Measurements from ENCODE around the gene MAPK9. TPM values are rescaled to one million over a fixed set of nuclear protein-coding genes. Genes with fewer than 3 reads are reported as not detected.

The MAPK9 gene
- total and polyA plus RNA-seq, 9 of the 15 experiments (the other 6 are each of a cell fraction or from before 2014, with no cell fraction given), result 4.8 to 58.0 (median 29.9) TPM

DNA sequence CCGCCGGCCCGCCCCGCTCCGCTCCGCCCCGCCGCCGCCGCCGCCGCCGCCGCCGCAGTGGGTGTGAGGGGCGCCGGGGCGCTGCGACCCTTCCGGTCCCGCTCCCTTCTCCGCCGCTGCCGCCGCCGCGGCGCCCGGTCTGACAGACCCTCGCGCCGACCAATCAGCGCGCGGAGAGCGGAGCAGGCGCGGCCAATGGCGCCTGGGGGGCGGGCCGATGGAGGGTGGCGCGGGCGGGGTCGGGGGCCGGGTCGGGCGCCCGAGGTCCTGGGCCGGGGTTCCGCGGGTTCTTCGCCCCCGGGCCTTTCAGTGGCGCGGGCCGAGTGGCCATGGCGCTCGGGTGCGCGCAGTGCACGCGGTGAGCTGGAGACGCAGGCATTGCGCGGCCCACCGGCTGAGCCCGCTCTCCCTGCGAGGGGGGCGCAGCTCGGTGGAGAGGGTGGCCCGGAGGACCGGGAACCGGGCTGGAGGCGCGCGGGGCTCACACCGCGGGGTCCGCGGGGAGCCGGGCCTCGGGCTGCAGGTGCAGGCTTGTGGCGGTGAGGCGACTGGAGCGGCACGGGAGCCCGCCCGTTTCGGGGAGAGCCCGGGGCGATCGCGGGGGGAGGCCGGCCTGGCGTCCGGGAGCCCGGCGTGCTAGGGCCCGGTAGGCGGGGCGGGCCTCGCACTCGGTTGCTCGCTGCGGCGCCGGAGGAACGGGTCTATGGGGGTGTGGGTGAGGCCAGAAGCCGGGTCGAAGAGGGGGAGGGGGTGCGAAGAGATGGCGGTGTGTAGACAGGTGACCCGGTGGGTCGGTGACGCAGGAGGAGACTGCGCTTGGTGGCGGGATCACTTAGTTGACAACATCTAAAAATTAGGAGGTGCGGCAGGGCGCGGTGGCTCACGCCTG, at the start of gene MAPK9 (continued):
- TF ChIP-seq, protein P1, sequence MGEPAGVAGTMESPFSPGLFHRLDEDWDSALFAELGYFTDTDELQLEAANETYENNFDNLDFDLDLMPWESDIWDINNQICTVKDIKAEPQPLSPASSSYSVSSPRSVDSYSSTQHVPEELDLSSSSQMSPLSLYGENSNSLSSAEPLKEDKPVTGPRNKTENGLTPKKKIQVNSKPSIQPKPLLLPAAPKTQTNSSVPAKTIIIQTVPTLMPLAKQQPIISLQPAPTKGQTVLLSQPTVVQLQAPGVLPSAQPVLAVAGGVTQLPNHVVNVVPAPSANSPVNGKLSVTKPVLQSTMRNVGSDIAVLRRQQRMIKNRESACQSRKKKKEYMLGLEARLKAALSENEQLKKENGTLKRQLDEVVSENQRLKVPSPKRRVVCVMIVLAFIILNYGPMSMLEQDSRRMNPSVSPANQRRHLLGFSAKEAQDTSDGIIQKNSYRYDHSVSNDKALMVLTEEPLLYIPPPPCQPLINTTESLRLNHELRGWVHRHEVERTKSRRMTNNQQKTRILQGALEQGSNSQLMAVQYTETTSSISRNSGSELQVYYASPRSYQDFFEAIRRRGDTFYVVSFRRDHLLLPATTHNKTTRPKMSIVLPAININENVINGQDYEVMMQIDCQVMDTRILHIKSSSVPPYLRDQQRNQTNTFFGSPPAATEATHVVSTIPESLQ (CRISPR knock-in tag; IDR thresholded peaks at IDR 0.05), result no peak
- peak; percentile 57 for TF ChIP-seq CXXC5 (CRISPR knock-in tag; IDR thresholded peaks at IDR 0.05)
- no peak for TF ChIP-seq RFX5 (IDR thresholded peaks at IDR 0.05; ENCODE audit: low read depth, low read length)
- peak; percentile 17; the same call in 1 of the 2 replicates for TF ChIP-seq KLF1 (tag; IDR thresholded peaks at IDR 0.05)
- TF ChIP-seq CREB1 (IDR thresholded peaks at IDR 0.05), result no peak
- peak; percentile 40; the same call in 1 of the 2 replicates for TF ChIP-seq CREB1 (CRISPR knock-in tag; IDR thresholded peaks at IDR 0.05)
- TF ChIP-seq ZNF77 (CRISPR knock-in tag; IDR thresholded peaks at IDR 0.05), result no peak
- peak; percentile 78; the same call in 1 of the 2 replicates for TF ChIP-seq L3MBTL2 (IDR thresholded peaks at IDR 0.05)
- TF ChIP-seq KAT7 (CRISPR knock-in tag; IDR thresholded peaks at IDR 0.05; ENCODE audit: borderline replicate concordance), result 0 out of 2 replicates have a peak, but pooled peaks have one; percentile 27
- no peak for TF ChIP-seq ZNF586 (CRISPR knock-in tag; conservative IDR thresholded peaks at IDR 0.05)
- TF ChIP-seq TOE1 (IDR thresholded peaks at IDR 0.05; ENCODE audit: borderline replicate concordance), result no peak
- TF ChIP-seq TOE1 (CRISPR knock-in tag; IDR thresholded peaks at IDR 0.05; ENCODE audit: borderline replicate concordance, low read depth), result no peak
- TF ChIP-seq, protein P2, sequence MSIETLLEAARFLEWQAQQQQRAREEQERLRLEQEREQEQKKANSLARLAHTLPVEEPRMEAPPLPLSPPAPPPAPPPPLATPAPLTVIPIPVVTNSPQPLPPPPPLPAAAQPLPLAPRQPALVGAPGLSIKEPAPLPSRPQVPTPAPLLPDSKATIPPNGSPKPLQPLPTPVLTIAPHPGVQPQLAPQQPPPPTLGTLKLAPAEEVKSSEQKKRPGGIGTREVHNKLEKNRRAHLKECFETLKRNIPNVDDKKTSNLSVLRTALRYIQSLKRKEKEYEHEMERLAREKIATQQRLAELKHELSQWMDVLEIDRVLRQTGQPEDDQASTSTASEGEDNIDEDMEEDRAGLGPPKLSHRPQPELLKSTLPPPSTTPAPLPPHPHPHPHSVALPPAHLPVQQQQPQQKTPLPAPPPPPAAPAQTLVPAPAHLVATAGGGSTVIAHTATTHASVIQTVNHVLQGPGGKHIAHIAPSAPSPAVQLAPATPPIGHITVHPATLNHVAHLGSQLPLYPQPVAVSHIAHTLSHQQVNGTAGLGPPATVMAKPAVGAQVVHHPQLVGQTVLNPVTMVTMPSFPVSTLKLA (conservative IDR thresholded peaks at IDR 0.05), result peak in 1 of 2 experiments; percentile 44; a peak in 1 of 4 replicates
- TF ChIP-seq ZNF589 (CRISPR knock-in tag; IDR thresholded peaks at IDR 0.05; ENCODE audit: low read depth), result no peak
- TF ChIP-seq NEUROD1 (IDR thresholded peaks at IDR 0.05; ENCODE audit: borderline replicate concordance, low read depth, low read length, partially characterized antibody), result peak; percentile 87
- TF ChIP-seq, protein P3, sequence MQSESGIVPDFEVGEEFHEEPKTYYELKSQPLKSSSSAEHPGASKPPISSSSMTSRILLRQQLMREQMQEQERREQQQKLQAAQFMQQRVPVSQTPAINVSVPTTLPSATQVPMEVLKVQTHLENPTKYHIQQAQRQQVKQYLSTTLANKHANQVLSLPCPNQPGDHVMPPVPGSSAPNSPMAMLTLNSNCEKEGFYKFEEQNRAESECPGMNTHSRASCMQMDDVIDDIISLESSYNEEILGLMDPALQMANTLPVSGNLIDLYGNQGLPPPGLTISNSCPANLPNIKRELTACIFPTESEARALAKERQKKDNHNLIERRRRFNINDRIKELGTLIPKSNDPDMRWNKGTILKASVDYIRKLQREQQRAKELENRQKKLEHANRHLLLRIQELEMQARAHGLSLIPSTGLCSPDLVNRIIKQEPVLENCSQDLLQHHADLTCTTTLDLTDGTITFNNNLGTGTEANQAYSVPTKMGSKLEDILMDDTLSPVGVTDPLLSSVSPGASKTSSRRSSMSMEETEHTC (IDR thresholded peaks at IDR 0.05), result no peak

Measured in K562 (cell line).